Colonic mucosa (tissue), 4 donors: ENCODE results near the gene UNC93A. TPM values are rescaled to one million over a fixed set of nuclear protein-coding genes. Genes with fewer than 3 reads are reported as not detected.

Experiments
- DNase-seq: peaks from one replicate; pipeline ENCODE4 v3.0.0-alpha.2; 2020
- H3K27ac ChIP-seq: fragments of 200-600 bp; one replicate; pipeline ENCODE4 v1.8.0; 2021
- H3K27me3 ChIP-seq: fragments of 200-600 bp; one replicate; pipeline ENCODE4 v1.8.0; 2021
- H3K36me3 ChIP-seq: fragments of 200-600 bp; one replicate; pipeline ENCODE4 v1.8.0; 2021
- H3K4me1 ChIP-seq: fragments of 200-600 bp; one replicate; pipeline ENCODE4 v1.8.0; 2021; ENCODE audit warnings: mild to moderate bottlenecking
- H3K4me3 ChIP-seq: fragments of 200-600 bp; one replicate; pipeline ENCODE4 v1.8.0; 2021
- H3K9ac ChIP-seq, 2 donors: one replicate each; pipeline ENCODE4 v1.7.0; 2013; ENCODE audit warnings: control low read depth in 2 of 2, low read depth in 2 of 2, low read length in 2 of 2
- H3K9me3 ChIP-seq: fragments of 200-600 bp; one replicate; pipeline ENCODE4 v1.8.0; 2021
- intact Hi-C: fragments of 100-400 bp; cut with DNase I; formaldehyde crosslinking; loops from one replicate; pipeline ENCODE4 v1.14.1; 2022
- total RNA-seq, 2 donors: library from RNA; stranded (reverse); fragmentation: NEBNext Ultra II Directional in 1 of 2; extraction: Animal tissue kit (Norgen Biotek cat#: 25700) in 1 of 2; gene quantifications; one replicate each; pipeline ENCODE4 v1.2.1, GENCODE V29; 2021
- TF ChIP-seq, protein P1 (sequence below): fragments of 200-600 bp; IDR thresholded peaks from one replicate; pipeline ENCODE4 v1.8.0; 2022; ENCODE audit warnings: antibody characterized with exemption, mild to moderate bottlenecking
- donor health status: healthy.
- donor health status: DM: no; HTN: no; CAD: no.
- donor health status: DM: no; HTN: no; CAD: no.

The UNC93A gene
- total RNA-seq, 2 donors from 2014 or later: 0.53 to 2.5 TPM

DNA sequence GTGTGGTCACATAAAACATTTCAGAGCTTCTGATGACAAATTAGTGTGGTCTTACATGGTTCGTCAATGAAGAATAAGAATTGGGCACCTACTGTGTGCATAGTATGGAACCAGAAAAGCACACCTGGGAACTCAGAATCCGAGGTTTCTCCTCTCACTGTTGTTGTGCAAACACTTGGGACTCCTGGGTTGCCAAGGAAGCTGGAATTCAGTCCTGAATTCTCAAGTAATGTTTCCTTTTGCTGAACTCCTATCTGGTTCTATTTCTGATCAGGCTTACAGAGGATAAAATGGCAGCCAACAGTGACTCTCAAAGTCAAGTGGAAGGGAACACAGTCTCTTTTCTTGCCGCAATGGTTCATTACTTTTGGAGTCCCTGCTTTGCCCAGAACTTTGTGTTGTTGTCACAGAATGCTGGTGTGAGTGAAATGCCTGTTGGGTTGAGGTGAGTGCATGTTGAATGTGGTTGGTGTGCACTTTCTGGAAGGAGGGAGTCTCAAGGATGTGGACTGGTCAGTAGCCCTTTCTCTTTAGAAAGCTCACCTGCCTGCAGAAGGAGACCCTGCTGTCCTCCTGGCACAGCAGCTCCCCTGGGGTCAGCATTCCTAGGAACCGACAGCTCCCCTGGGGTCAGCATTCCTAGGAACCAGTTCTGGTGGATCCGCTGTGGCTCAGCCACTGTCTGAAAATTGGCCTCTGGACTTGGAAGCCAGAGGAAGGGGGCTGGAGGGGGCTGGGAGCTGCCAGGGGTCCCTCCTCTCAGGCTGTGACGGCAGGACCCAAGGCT lies 1.4 kb downstream of the UNC93A start:
- Histone ChIP-seq H3K9me3 (no peaks in the 10 kb centered on the region), H3K27ac (no peak overlapping the region), H3K27me3 (no peaks in the 10 kb centered on the region), H3K4me1 (no peaks in the 10 kb centered on the region), H3K9ac (no peak overlapping the region), H3K4me3 (no peak overlapping the region), H3K36me3 (no peaks in the 10 kb centered on the region)
- no peak for DNase-seq
- TF ChIP-seq, protein P1, sequence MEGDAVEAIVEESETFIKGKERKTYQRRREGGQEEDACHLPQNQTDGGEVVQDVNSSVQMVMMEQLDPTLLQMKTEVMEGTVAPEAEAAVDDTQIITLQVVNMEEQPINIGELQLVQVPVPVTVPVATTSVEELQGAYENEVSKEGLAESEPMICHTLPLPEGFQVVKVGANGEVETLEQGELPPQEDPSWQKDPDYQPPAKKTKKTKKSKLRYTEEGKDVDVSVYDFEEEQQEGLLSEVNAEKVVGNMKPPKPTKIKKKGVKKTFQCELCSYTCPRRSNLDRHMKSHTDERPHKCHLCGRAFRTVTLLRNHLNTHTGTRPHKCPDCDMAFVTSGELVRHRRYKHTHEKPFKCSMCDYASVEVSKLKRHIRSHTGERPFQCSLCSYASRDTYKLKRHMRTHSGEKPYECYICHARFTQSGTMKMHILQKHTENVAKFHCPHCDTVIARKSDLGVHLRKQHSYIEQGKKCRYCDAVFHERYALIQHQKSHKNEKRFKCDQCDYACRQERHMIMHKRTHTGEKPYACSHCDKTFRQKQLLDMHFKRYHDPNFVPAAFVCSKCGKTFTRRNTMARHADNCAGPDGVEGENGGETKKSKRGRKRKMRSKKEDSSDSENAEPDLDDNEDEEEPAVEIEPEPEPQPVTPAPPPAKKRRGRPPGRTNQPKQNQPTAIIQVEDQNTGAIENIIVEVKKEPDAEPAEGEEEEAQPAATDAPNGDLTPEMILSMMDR: no peak
- intact Hi-C loops: no loop called here

DNA sequence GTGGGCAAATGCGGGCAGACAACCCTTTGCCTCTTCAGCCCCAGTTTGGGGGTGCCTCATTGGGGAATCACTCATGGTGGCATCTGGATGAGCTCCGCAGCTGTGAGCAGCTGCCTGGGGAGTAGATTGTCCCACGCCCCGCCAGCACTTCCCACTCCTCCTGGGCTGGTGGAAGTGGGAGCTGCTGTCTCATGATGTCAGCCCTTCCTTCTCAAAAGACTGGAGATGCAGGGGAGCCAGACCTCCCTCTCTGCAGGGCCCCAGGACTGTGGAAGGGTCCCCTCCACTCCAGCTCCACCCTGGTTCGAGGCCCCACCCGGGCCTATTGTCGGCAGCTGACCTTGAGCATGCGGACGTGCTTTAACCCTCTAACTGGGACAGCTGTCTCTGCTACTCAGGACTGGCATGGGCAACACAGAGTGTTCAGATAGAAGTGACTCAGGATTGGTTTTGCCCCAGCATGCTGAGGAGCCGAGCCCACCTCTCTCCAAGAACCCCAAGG lies 2.0 kb downstream of the UNC93A start:
- Histone ChIP-seq H3K4me3 (no peak overlapping the region), H3K27me3 (no peaks in the 10 kb centered on the region), H3K27ac (no peak overlapping the region), H3K9me3 (no peaks in the 10 kb centered on the region), H3K9ac (no peak overlapping the region), H3K4me1 (no peaks in the 10 kb centered on the region), H3K36me3 (no peaks in the 10 kb centered on the region)
- no peak for DNase-seq
- TF ChIP-seq, protein P1: no peak
- intact Hi-C loops: no loop called here

DNA sequence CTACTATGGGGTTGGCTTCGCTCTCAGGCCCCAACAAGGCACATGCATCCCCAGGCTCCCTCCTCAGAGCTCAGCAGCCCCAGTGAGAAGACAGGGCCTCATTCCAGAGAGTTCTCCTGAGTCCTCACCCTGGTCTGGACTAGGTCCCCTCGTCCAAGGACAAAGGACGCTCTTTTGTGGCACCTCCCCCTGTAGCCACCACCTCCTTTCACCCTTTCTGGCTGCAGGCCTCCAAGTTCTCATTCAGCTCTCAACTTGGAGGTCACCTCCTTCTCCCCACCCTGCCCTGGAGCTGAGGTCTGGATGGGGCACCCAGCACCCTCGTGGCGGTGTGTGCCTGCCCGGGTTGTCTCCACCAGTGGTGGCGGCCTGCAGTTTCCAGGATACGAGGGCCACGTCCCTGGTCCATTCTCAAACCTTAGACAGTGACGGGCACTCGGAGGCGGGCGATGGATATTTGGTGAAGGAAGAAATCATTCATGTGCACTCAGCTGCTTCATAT lies 2.5 kb downstream of the UNC93A start:
- Histone ChIP-seq H3K9me3 (no peaks in the 10 kb centered on the region), H3K36me3 (no peaks in the 10 kb centered on the region), H3K4me1 (no peaks in the 10 kb centered on the region), H3K9ac (no peak overlapping the region), H3K27me3 (no peaks in the 10 kb centered on the region), H3K4me3 (no peak overlapping the region), H3K27ac (no peak overlapping the region)
- no peak for DNase-seq
- TF ChIP-seq, protein P1: no peak
- intact Hi-C loops: no loop called here

DNA sequence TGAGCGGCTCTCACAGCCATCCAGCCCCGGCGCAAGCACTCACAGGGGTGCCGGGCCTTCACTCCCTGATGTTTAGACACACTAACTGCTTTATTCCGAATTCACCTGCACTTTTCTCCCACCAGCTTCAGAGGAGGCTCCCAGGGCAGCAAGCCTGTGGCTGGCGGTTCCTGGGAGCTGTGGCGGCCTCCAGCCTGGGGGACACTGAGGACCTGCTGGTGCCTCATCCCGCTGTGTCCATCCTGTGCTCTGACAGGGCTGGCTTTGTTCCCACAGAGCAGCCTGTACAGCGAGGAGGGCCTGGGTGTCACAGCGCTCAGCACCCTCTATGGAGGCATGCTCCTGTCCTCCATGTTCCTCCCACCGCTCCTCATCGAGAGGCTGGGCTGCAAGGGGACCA lies 3.1 kb downstream of the UNC93A start:
- Histone ChIP-seq H3K9me3 (no peaks in the 10 kb centered on the region), H3K9ac (no peak overlapping the region), H3K36me3 (no peaks in the 10 kb centered on the region), H3K27me3 (no peaks in the 10 kb centered on the region), H3K4me1 (no peaks in the 10 kb centered on the region), H3K27ac (no peak overlapping the region), H3K4me3 (no peak overlapping the region)
- DNase-seq: no peak
- TF ChIP-seq, protein P1: no peak
- intact Hi-C loops: no loop called here

DNA sequence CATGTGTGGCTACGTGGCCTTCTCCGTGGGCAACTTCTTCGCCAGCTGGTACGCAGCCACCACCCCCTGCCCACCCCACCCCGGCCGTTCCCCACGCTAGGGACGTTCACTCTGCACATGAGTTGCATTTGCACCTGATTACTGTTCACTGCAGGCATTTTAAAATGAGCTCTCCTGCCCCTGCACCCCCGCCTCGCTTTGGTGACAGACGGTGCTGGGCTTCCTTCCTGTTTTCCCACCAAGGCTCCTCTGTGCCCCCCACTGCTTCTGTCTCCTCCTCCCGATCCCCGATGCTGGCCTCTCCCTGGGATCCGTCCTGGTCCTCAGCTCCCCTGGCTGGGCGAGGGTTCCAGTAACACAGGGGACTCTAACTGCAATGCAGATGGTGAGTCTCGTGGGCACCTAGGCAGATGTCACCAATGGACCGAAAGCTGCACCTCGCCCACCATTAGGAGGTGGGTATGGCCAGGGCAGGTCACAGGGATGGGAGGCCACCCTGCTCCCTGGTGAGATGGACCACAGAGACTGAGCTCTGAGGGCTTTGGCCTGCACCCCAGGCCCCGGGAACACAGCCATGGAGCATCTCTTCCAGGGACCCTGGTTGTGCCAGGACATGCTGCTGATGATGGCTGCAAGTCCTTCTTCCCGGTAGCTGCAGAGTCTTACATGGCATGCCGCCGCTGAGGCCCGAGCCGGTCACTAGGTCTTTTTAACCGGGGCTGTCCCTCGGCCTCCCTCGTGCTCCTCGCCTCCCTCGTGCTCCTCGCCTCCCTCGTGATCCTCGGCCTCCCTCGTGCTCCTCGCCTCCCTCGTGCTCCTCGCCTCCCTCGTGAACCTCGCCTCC lies 3.8 kb downstream of the UNC93A start:
- Histone ChIP-seq H3K27me3 (no peaks in the 10 kb centered on the region), H3K4me1 (no peaks in the 10 kb centered on the region), H3K4me3 (no peak overlapping the region), H3K9ac (no peak overlapping the region), H3K9me3 (no peaks in the 10 kb centered on the region), H3K27ac (no peak overlapping the region), H3K36me3 (no peaks in the 10 kb centered on the region)
- intact Hi-C loops: no loop called here
- TF ChIP-seq, protein P1: no peak
- no peak for DNase-seq
